BE2C (cell line): ENCODE results near the gene SF3A1.

Source experiments
- DNase-seq: peaks from one replicate; pipeline ENCODE4 v3.0.0-alpha.2; 2020
- H3K27me3 ChIP-seq: fragments of 250-450 bp; sonication (Bioruptor Pico); 2 replicates; pipeline ENCODE4 v1.5.1; 2020; ENCODE audit warnings: mild to moderate bottlenecking
- H3K36me3 ChIP-seq: fragments of 250-450 bp; sonication (Bioruptor Pico); 2 replicates; pipeline ENCODE4 v1.5.1; 2020; ENCODE audit warnings: mild to moderate bottlenecking
- H3K4me1 ChIP-seq: fragments of 250-450 bp; sonication (Bioruptor Pico); 2 replicates; pipeline ENCODE4 v1.5.1; 2020
- H3K4me3 ChIP-seq: 2 replicates; pipeline ENCODE4 v1.5.1; 2011; ENCODE audit warnings: low read depth, low read length
- H3K9me3 ChIP-seq: fragments of 250-450 bp; sonication (Bioruptor Pico); 2 replicates; pipeline ENCODE4 v1.5.1; 2020
- CTCF ChIP-seq: IDR thresholded peaks from 2 replicates; pipeline ENCODE4 v1.5.1; 2012; ENCODE audit warnings: mild to moderate bottlenecking, low read depth, low read length

Gene SF3A1

DNA sequence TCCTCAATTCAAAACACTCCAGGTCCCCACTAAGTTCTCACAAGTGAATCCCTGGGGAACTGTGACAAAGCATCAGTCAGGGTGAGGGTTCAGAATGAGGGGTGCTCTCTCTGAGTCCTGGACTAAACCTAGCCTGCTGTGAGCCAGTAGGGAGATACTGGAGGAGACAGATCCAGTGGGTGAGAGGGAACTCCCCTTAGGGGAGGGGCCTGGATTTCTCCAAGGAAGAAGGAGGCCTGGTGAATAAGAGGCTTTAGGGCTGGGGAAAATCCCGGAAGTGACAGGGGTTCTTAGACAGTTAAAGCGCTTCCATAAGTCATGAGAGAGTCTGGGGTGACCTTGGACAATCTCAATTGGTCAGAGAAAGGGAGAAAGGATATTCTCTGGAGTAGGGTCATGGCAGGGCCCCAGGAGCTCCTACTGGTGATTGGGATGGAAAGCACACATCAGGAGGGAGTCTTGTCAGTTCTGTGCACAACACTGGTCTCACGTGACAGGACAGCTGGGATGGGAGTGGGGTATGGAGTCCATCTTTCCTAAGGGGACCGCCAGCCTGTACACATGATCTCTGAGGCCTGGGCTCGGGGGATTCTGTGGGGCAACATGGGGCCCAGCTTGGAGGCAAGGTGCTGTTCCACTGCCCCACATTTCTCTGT lies 31.5 kb downstream of the SF3A1 start:
- no peak for TF ChIP-seq CTCF
- DNase-seq, result no peak
- Histone ChIP-seq H3K27me3 (no peaks in the 10 kb centered on the region), H3K4me3 (no peak overlapping the region), H3K36me3 (no peaks in the 10 kb centered on the region), H3K9me3 (no peaks in the 10 kb centered on the region), H3K4me1 (peaks cover 6% of the 10 kb centered on the region; the same call in 1 of the 2 replicates)

DNA sequence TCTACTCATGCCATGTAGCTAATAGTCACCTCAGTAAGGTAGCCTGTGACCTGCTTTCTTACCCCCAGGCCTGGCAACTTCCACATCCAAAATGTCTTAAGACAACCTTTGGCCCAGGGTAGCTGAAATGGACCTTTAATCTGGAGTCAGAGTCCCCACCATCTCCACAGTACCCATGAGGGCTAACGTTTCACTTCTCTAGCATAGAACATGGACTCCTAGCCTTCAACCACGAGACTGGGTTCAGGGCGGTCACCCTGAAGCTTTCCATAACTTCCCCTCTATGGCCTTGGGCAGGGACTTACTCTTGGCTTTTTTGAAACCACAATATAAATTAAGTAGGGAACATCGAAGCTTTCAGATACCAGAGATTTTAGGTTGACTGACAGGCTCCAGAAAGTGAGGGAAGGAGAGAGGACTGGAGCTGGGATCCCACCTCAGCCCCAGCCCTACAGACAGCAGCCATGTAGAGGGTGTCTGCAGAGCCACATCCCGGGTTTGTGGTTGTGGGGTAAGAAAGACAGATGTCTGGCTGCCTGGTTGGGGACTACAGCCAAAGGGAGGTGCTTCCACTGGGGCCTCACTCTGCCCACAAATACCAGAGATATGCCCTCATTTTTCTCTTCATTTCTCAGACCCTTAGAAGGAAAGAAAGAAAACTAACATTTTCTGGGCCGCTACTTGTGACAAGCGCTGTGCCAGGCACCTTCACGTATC lies 32.5 kb downstream of the SF3A1 start:
- H3K27me3 ChIP-seq, result no peaks in the 10 kb centered on the region
- TF ChIP-seq CTCF, result no peak
- no peak overlapping the region for H3K4me3 ChIP-seq
- no peak for DNase-seq
- H3K36me3 ChIP-seq, result no peaks in the 10 kb centered on the region
- H3K9me3 ChIP-seq, result no peaks in the 10 kb centered on the region
- H3K4me1 ChIP-seq, result peaks cover 6% of the 10 kb centered on the region; the same call in 1 of the 2 replicates

DNA sequence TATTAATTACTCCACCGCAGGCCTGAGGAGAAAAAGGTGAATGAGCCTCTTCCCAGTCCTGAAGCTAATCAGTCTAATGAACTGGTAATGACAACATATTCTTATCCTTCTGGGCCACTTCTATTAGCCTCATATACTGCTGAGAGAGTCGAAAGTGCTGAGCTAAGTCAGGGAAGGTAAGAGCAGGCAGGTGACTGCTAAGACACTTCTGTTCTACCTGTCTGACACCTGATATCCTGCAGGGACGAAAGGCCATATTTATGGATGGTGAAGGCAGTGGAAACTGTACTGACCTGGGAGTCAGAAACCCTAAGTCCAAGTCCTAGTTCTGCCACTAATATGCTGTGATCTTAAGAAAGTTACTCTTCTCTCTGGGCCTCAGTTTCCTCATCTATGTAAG lies 33.4 kb downstream of the SF3A1 start:
- TF ChIP-seq CTCF, result no peak
- Histone ChIP-seq H3K4me1 (peaks cover 6% of the 10 kb centered on the region; the same call in 1 of the 2 replicates), H3K4me3 (no peak overlapping the region), H3K27me3 (no peaks in the 10 kb centered on the region), H3K9me3 (no peaks in the 10 kb centered on the region), H3K36me3 (no peaks in the 10 kb centered on the region)
- no peak for DNase-seq

DNA sequence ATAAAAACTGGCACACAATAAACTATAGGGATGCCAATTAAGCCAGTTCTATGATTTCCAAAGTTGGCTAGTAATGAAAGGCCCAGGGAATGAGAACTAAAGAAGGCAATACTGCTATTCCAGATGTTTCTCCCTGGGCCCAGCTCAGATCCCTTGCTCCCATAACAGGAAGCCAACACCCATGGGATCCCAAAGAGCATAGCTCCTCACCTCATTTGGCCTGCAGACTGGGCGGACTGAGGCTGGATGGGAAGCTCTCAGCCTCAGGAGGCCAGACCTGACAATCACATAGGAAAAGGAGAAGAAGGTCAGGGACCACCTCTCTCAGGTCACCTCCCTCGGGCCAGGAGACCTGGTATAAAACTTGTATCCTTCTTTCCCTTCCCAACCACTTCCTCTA lies 35.2 kb downstream of the SF3A1 start:
- no peaks in the 10 kb centered on the region for H3K36me3 ChIP-seq

DNA sequence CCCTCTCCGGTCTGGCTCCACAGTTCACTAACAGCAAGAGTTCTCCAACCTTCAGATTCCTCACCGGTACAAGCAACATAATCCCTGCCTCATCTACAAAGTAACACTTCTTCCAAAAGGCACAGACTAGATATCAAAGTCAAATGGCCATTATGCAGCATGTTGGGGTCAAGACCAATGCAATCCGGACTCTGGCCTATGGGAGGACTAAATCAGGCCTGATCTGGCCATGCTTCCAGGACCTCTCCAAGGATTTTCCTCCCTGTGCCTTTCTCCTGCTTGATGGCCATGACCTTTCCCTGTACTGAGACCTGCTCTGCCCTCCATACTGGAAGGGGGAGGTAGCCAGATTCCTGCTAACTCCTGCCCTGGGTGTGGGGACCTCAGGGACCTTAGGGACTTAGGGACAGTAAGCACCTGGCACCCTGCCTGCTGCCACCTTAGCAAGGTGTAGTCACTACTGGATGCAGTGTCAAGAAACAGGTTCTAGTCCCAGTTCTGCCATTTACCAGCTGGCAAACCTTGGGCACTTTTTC lies 36.6 kb downstream of the SF3A1 start:
- no peak overlapping the region for H3K4me3 ChIP-seq
- no peaks in the 10 kb centered on the region for H3K4me1 ChIP-seq
- H3K36me3 ChIP-seq, result no peaks in the 10 kb centered on the region
- H3K9me3 ChIP-seq, result no peaks in the 10 kb centered on the region
- H3K27me3 ChIP-seq, result no peaks in the 10 kb centered on the region
- DNase-seq, result no peak
- TF ChIP-seq CTCF, result no peak

More for the DNA sequence above, 35.2 kb downstream of the SF3A1 start:
- DNase-seq, result no peak
- no peaks in the 10 kb centered on the region for H3K4me1 ChIP-seq
- H3K27me3 ChIP-seq, result no peaks in the 10 kb centered on the region
- TF ChIP-seq CTCF, result no peak
- no peak overlapping the region for H3K4me3 ChIP-seq
- H3K9me3 ChIP-seq, result no peaks in the 10 kb centered on the region

DNA sequence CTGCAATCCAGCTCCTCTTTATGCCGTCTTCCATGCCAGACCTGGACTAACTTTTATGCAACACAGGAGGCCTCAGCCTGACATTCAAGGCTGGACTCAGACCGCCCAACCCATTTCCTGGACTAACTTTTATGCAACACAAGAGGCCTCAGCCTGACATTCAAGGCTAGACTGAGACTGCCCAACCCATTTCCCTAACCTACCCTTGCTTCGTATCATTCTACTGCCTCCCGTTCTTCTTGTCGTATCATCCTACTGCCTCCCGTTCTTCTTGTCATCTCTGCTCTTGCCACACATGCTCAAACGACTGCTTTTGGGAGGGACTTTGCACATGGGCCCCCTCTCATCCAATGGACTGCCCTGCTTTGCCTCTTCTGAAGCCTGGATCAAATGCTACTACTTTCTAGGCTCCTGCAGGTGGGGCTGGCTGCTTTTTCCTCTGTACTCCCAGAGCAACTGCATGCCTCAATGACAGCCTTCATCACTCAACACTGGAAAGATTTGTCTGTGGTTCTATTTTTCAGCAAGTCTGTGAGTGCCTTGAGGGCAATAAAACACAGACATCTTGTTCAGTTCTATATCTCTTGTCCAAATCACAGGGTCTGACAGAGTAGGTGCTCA lies 37.8 kb downstream of the SF3A1 start:
- H3K36me3 ChIP-seq, result no peaks in the 10 kb centered on the region
- no peaks in the 10 kb centered on the region for H3K27me3 ChIP-seq
- TF ChIP-seq CTCF, result no peak
- H3K9me3 ChIP-seq, result no peaks in the 10 kb centered on the region
- no peak for DNase-seq
- 0 out of 2 replicates have a peak, but pooled peaks cover 3% of the 10 kb centered on the region for H3K4me1 ChIP-seq
- no peak overlapping the region for H3K4me3 ChIP-seq
